Posterior cingulate gyrus (tissue), 11 donors: ENCODE results near the gene TGFBR3L.

Source experiments
- DNase-seq, 10 donors: peaks; one replicate each; pipeline versions ENCODE4 v3.0.0 to v3.0.0-alpha.2; 2020 to 2021; ENCODE audit warnings: mixed read lengths in 3 of 10
- intact Hi-C: fragments of 100-400 bp; cut with DNase I; formaldehyde crosslinking; loops from one replicate; pipeline ENCODE4 v1.15.1; 2023

TGFBR3L gene

DNA sequence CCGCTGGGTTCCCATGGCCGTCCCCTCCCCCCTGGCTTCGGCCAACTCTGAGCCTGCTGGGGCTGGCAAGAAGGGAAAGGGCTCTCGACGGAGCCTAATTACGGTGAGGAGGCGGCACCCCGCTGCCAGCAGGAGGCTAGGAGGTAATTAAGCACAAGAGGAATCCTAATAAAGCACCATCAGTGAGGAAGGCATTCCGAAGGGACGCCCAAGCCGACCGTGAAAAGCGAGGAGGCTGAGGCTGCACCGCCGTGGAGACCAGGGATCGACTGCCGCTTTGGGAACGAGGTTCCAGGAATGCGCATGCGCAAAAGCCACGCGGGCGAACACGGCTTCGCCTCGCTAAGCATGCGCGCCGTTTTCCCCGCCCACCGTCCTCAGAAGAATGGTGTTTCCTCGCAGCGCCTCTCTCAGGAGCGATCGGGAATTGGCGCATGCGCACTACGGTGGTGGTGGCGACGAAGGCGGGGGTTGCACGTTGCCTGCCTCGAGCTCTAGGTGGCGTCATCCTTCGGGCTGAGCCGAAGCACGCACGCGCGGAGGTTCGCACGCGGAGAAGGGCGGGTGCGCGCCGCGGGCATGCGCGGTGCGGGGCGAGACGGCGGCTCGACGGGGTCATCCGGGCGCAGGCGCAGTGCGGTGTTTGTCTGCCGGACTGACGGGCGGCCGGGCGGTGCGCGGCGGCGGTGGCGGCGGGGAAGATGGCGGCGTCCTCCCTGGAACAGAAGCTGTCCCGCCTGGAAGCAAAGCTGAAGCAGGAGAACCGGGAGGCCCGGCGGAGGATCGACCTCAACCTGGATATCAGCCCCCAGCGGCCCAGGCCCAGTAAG lies 11.2 kb upstream of the TGFBR3L start, which contains the start of gene MAP2K7:
Gene MAP2K7, plus strand, starts transcription at position 634 of the 830 bp plus-strand sequence. Its CDS starts 68 bp downstream, at position 702.
- intact Hi-C loops = loop anchor here (2.0 kb wide), 1 partner anchor 15 kb away; no protein-coding TSS in a partner anchor
- DNase-seq = peak; percentile 98 to 100 (median 100)

DNA sequence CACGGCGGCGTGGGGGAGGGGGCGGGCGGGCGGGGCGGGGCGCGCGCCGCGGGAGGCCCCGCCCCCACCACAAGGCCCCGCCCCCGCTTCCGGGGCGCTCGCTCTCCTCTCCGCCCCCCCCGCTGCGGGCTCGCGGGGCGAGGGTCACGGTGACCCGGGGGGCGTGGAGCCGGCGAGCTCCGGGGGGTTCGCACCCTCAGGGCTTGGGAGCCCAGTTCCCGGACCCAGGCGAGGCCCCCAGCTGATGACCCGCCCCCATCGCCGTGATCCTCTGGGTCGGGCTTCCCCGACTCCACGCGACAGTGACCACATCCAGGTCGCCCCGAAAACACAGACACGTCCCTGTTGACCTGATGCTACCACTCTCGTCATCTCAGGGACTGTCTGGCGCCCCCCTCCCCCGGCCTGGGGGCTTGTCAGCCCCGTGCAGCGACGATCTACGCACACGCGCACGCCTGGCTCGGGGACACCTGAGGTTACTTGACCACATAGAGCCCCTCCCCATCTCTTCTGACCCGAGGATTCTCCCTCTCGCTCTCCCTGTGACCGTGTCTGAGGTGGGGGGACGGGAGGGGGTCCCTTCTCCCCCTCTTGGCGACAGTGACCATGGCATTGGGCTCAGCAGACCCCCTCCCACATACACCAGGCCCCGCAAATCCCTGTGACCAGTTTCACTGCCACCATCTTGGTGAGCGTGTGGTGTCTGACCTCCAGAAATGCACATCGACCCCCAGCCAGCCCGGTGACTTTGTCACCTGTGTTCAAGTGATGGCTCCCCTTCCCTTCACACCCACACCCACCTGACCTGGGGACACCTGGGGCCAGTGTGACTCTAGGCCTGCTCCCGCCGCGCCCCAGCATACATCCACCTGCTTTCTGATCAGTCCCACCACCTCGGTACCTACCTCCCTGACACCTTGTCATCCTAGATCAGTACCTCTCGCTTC lies 10.3 kb upstream of the TGFBR3L start:
- intact Hi-C loops = loop anchor here (2.0 kb wide), 1 partner anchor 14 kb away; no protein-coding TSS in a partner anchor
- peak in 1 of 10 donors; percentile 88 for DNase-seq

DNA sequence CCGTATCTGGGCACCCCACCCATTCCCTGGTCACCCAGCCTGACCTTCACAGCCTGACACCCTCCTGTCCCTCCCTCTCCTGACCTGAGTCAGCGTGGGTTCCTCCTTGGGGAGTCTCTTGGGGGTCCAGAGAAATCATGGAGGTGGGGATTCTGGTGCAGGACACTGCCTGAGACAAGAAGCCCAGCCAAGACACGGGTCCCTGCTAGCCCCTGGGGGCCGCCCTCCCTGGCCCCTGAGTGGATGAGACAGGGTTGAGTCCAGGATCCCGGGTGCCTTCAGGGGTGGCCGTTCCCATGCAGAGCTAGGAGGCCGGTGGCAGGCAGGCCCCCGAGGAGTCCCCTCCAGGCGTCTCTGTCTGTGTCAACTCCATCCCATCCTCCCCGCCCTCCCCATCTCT lies 9.4 kb upstream of the TGFBR3L start:
- intact Hi-C loops = loop anchor here (2.0 kb wide), 1 partner anchor 14 kb away; no protein-coding TSS in a partner anchor
- DNase-seq = peak in 1 of 10 donors; percentile 75

DNA sequence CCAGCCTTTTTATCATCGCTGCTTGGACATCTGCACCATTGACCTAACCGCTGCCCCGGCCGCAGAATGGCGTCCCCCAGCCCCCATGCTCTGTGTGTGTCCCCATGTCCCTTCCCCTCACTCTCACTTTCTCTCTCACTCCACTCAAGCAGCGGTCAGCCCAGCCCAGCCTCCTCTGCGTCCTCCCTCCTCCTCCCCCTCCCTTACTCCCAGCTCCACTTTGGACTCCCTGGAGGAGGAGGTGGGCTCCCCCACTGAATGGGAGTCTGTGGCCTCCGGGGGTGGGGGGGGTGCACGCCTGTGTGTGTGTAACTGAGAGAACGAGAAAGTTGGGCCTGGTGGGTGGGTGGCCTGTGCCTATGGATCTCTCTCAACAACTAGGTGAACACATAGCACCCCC lies 8.8 kb upstream of the TGFBR3L start:
- intact Hi-C loops = loop anchor here (2.0 kb wide), 1 partner anchor 13 kb away; no protein-coding TSS in a partner anchor
- no peak for DNase-seq

DNA sequence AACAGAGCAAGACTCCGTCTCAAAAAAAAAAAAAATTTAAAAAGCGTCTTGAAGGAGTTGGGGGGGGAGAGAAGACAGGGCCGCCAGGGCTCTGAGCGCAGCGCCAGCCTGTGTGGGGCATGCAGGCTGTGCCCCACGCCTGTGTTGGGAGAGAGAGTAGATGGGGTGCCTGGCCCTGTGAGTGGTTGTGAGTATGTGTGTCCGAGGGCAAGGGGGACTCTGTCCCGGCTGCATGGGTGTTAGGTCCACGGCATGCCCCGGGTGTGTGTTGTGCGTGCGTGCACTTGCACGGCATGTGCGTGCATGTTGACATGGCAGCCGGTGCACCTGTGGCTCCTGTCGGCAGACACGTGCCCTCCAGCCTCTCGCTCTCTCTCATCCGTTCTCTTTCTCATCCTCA lies 7.5 kb upstream of the TGFBR3L start:
- no peak for DNase-seq
- intact Hi-C loops = no loop called here

DNA sequence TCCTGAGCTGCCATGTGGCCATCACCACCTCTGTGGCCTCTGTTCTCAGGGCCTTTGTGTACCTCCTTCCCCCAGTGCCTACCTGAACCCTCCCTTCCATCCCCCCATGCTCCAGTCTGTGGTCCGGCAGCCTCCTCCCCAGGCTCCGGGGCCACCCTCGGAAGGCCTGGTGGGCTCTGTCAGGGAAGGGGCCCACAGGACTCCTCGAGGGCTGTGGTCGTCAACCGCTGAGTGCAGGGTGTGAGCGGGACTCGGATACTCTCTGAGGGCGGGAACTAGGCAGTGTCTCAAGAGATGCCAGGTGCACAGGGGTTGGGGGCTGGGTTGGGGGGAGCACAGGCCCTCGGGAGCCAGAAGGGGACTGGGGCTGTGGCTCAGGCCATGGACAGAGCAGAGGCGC lies 7.1 kb upstream of the TGFBR3L start:
- intact Hi-C loops = no loop called here
- no peak for DNase-seq

DNA sequence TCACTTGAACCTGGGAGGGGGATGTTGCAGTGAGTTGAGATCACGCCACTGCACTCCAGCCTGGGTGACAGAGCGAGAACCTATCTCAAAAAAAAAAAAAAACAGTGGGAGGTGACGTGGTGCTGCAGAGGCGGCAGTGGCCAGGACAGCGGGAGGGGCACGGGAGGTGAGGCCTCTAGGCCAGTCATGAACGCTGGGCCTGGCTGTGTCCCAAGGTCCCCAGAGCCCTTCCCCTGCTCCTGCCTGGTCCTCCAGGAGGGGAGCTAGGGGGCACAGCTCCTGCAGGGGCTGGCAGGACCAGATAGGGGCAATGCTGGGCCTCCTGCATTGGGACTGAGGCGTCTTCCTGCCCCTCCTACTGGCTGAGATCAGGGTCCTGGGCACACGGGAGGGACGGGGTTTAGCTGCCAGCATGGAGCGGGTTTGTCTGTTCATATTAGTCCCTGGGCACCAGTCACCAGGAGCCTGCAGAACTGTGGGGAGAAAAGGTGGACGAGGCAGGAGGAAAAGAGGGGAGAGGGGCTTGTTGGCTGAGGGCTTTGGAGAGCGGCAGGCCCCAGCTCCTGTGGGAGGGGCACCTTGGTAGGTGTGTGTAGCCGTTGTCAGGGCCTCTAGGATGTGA lies 6.4 kb upstream of the TGFBR3L start:
- intact Hi-C loops = no loop called here
- DNase-seq = no peak

DNA sequence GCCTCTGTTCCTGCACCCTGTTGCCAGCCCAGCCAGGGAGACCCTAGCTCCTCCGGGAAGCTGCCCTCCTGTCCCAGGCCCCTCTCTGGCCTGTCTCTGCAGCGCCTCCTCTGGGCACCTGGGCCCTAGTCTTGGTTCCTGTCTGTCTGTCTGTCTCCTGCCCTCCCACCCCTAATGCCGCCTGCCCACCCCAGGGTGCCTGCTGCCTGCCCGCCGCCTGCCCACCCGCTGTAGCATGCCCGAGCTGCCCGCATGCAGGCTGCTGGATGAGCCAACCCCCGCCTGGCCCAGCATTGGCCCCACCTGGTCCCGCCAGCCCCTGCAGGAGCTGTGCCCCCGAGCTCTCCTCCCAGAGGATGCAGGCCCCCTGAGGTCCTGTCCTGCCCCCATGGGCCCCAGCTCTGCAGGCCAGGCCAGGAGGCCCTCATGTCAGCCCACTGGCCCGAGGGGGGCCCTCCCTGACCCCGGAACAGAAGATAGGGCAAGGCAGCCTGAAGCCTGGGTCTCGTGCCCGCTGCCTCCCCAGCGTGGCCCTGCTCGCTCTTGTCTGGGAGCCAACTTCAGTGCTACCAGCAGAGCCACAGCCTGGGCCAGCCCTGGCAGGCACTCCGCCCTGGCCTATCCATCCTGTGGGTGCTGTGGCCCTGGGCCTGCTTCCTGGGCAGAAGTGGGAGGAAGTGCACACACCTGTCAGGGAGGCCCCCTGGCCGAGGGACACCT lies 5.7 kb upstream of the TGFBR3L start:
- intact Hi-C loops = no loop called here
- DNase-seq = no peak

DNA sequence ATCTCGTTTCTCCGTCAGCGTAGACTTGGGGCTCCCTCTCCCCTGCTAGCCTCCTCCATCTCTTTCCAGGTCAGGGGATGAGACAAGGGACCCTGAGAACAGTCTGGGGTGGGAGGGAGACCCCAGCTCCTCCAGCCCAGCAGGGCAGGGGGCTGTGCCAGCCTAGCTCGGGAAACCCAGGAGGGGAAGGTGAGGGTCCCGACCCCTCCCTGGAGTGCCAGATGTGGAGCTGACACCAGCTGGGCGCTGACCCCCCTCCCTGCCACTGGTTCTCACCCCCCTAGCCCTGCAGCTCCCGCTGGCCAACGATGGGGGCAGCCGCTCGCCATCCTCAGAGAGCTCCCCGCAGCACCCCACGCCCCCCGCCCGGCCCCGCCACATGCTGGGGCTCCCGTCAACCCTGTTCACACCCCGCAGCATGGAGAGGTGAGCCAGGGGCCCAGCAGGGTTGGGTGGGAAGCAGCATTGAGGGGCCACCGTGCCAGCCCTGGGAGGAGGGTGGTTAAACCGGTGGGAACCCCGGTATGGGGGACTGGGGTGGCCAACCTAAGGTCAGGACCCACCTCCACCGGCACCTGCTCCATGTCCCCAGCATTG lies 5.1 kb upstream of the TGFBR3L start:
- intact Hi-C loops = no loop called here
- no peak for DNase-seq

DNA sequence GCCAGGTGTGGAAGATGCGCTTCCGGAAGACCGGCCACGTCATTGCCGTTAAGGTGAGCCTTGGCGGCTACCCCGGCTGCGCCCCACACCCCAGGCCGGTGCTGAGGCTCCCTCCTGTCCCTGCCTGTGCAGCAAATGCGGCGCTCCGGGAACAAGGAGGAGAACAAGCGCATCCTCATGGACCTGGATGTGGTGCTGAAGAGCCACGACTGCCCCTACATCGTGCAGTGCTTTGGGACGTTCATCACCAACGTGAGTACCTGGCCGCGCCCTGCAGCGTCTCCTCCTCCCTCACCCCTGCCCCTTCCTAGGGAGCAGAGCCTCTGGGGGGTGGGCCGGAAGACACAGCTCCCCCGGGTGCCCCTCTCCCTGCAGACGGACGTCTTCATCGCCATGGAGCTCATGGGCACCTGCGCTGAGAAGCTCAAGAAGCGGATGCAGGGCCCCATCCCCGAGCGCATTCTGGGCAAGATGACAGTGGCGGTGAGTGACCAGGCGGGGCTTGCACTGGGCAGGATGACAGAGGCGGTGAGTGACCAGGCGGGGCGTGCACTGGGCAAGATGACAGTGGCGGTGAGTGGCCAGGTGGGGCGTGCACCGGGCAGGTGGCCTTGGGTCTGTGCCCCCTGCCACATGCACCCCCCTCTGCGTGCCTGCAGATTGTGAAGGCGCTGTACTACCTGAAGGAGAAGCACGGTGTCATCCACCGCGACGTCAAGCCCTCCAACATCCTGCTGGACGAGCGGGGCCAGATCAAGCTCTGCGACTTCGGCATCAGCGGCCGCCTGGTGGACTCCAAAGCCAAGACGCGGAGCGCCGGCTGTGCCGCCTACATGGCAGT lies 4.1 kb upstream of the TGFBR3L start:
- no peak for DNase-seq
- intact Hi-C loops = no loop called here

DNA sequence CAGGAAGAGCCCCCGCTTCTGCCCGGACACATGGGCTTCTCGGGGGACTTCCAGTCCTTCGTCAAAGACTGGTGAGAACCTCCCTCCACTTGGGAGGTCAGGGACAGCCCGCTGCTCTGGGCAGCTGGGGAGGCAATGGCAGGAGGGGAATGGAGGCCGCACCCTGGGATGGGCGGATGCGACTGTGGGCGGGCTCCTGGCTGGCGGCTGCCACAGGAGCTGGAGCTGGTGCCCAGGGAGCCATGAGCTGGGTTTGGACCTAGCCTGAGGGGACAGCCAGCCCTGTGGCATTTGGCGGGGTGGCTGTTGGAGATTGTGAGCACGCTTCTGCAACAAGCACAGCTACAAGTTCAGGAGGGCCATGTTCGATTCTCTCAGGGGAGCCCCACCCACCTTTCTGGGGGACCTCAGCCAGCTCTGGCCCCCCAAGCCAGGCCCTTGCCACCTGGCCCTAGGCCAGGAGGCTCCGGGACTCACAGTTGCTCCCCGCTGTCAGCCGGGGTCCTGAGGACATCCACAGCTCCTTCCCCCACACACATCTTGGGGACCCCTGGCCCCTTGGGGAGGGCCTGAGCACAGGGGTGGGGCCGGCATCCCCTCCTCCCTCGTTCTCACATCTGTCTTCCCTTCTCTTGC lies 3.0 kb upstream of the TGFBR3L start:
- DNase-seq = no peak
- intact Hi-C loops = no loop called here

DNA sequence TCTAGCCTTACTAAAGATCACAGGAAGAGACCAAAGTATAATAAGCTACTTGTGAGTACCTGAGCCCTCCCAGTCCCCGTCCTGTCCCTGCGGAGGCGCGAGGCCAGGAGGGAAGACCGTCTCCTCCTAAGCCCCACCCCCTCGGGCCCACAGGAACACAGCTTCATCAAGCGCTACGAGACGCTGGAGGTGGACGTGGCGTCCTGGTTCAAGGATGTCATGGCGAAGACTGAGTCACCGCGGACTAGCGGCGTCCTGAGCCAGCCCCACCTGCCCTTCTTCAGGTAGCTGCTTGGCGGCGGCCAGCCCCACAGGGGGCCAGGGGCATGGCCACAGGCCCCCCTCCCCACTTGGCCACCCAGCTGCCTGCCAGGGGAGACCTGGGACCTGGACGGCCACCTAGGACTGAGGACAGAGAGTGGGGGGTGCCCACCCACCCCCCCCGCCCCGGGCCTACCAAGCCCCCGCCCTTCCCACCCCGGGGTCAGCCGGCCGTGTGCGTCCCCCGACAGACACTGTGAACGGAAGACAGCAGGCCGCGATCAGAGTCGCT lies 2.4 kb upstream of the TGFBR3L start:
- DNase-seq = no peak

DNA sequence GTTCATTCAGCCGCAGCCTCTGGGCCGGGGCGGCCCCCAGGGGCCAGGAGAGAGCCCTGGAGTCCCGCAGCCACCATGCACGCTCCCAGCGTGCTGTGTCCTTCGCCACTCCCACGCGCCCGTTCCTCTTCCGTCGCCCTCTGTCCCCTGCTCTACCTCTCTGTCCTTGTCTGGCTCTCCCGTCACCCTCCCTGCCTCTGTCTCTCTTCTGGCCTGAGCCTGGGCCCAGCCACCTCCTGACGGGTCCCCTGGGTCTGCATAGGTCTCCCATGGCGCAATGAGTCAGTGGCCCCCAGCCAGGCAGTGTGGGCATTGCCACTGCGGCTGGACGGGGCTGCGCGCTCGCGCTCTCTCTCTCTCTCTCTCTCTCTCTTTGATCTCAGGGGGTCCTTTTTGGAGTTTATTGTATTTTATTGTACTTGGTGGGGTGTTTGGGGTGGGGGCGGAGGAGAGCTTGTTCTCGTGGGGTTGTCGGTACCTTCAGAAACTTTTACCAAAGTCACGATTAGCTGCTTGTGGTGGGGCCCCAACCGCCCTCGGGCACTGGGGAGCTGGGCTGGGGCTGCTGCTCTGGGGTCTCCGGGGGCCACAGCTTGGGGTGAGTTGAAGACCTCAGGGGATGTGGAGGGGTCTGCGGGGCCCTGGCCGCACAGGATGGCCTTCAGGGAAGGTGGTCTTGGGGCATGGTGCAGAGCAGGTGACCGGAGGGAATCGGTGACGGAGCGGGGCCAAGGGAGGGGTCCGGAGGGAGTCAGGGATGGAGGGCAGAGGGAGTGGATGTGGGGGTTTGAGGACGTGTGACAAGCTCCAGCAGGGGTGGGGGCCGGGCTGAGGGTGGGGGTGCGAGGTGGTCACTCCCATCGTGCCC lies 1.7 kb upstream of the TGFBR3L start:
- intact Hi-C loops = no loop called here
- peak in 1 of 10 donors; percentile 56 for DNase-seq

More for the DNA sequence above, 2.4 kb upstream of the TGFBR3L start:
- intact Hi-C loops = no loop called here

DNA sequence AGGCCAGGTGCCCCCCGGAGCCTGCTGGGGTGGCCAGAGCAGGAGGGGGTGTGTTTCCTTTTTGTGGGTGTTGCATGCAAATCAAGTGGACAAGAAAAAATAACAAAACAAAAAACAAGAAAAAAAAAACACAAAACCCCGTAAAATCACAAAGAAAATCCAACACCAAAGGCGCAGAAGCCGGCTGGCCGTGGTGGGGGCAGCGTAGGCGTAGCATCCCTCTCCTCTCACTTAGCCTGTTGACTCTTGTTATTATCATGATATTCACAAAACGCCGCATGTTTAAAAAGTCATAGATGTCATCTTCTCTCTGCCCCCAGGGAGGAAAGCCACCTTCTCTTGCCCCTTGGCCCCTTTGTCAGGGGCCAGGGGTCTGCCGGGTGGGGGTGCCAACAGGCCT lies 978 bp upstream of the TGFBR3L start:
- peak in 1 of 10 donors; percentile 59 for DNase-seq
- intact Hi-C loops = no loop called here

DNA sequence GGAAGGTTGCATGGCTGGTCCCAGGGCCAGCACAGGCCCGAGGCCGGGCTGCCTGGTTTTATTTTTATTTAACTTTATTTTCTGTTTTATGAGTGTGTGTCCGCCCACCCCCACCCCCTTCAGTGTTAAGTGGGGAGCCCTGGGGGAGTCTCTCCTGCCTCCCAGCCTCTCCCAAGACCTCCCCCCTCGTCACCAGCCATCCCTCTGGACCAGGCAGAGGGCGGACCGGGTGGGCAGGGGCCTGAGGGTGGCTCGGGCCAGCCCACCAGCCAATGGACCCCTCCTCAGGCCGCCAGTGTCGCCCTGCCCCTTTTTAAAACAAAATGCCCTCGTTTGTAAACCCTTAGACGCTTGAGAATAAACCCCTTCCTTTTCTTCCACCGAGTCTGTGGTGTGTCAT lies 531 bp upstream of the TGFBR3L start:
- DNase-seq = peak in 1 of 10 donors; percentile 27
- intact Hi-C loops = no loop called here

DNA sequence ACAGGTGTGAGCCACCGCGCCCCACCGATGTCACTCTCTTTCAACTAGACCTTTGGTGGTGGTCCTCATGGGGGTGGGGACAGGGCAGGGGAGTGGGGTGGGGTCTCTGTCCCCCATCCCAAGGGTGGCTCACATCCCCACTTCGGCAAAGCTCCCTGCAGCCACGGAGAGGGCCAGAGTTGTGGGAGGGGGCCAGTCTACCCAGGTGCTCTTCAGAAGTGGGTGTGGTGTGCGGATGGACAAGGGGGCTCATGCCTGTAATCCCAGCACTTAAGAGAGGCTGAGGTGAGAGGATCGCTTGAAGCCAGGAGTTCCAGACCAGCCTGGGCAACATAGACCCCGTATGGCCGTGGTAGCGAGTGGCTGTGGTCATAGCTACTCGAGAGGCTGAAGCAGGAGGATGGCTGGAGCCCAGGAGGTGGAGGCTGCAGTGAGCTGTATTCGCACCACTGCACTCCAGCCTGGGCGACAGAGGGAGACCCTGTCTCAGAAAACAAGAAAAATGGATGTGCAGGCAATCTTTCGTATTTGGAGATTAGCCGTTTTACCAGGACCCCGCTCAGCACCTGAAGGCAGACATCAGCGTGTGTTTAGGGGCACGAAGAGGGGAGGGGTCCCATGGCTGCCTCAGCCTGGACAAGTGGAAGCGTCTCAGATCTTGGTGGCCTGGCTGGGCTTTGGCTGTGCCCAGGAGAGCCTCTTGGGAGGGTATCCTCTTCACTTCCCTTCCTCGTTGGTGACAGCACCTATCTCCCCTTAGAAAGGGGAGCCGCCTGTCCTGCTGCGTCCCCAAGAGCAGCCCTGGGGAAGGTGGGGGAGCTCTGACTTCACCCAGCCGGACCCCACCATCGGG lies 846 bp downstream of the TGFBR3L start:
- intact Hi-C loops = no loop called here

More for the DNA sequence above, 846 bp downstream of the TGFBR3L start:
- DNase-seq = peak in 1 of 10 donors; percentile 73
